ENCODE measurements around the gene VEPH1. TPM values are rescaled to one million over a fixed set of nuclear protein-coding genes. Genes with fewer than 3 reads are reported as not detected.

VEPH1 gene
- total RNA-seq, 1 donor = 23.2 TPM

- Histone ChIP-seq H3K79me2 (ENCODE audit: insufficient read depth, low read length) (peaks cover 85% of the 10 kb centered on the region), H3K4me1 (ENCODE audit: insufficient read depth, low read length) (peaks cover 15% of the 10 kb centered on the region), H4K20me1 (ENCODE audit: insufficient read depth, low read length) (peaks cover 2% of the 10 kb centered on the region), H3K27me3 (ENCODE audit: insufficient read depth, low read length) (no peaks in the 10 kb centered on the region), H3K4me3 (ENCODE audit: insufficient read depth, low read length) (no peak overlapping the region), H2AFZ (ENCODE audit: low read length) (peak overlapping the region; percentile 32), H3K27ac (ENCODE audit: low read depth, low read length) (peak overlapping the region; percentile 32), H3K36me3 (ENCODE audit: insufficient read depth, low read length) (peaks cover 3% of the 10 kb centered on the region), H3K4me2 (ENCODE audit: insufficient read depth, low read length) (no peak overlapping the region), H3K9me3 (ENCODE audit: low read depth, low read length) (no peaks in the 10 kb centered on the region)
- no peak for DNase-seq (ENCODE audit: insufficient read length, low spot score, missing footprints)
- no peak for TF ChIP-seq CTCF (IDR thresholded peaks at IDR 0.05; ENCODE audit: extremely low read depth, low read depth, low read length)
Measured at GRCh38 chr3:157508461-157508860, 5.2 kb upstream of the VEPH1 start.

GRCh38 chr3:157501863-157502262 lies 1.4 kb downstream of the VEPH1 start:
- peaks cover 3% of the 10 kb centered on the region for H3K36me3 ChIP-seq (ENCODE audit: insufficient read depth, low read length)
- H3K4me1 ChIP-seq (ENCODE audit: insufficient read depth, low read length) = peaks cover 18% of the 10 kb centered on the region
- H3K4me2 ChIP-seq (ENCODE audit: insufficient read depth, low read length) = no peak overlapping the region
- no peak for DNase-seq (ENCODE audit: insufficient read length, low spot score, missing footprints)
- H3K27ac ChIP-seq (ENCODE audit: low read depth, low read length) = no peak overlapping the region
- H4K20me1 ChIP-seq (ENCODE audit: insufficient read depth, low read length) = no peaks in the 10 kb centered on the region
- H3K4me3 ChIP-seq (ENCODE audit: insufficient read depth, low read length) = no peak overlapping the region
- no peaks in the 10 kb centered on the region for H3K27me3 ChIP-seq (ENCODE audit: insufficient read depth, low read length)
- TF ChIP-seq CTCF (IDR thresholded peaks at IDR 0.05; ENCODE audit: extremely low read depth, low read depth, low read length) = no peak
- no peak overlapping the region for H2AFZ ChIP-seq (ENCODE audit: low read length)
- peaks cover 64% of the 10 kb centered on the region for H3K79me2 ChIP-seq (ENCODE audit: insufficient read depth, low read length)
- H3K9me3 ChIP-seq (ENCODE audit: low read depth, low read length) = no peaks in the 10 kb centered on the region

- H3K9me3 ChIP-seq (ENCODE audit: low read depth, low read length) = no peaks in the 10 kb centered on the region
- peaks cover 20% of the 10 kb centered on the region for H3K4me1 ChIP-seq (ENCODE audit: insufficient read depth, low read length)
- H3K36me3 ChIP-seq (ENCODE audit: insufficient read depth, low read length) = peaks cover 3% of the 10 kb centered on the region
- H3K4me2 ChIP-seq (ENCODE audit: insufficient read depth, low read length) = peak overlapping the region; percentile 68
- no peak overlapping the region for H2AFZ ChIP-seq (ENCODE audit: low read length)
- TF ChIP-seq CTCF (IDR thresholded peaks at IDR 0.05; ENCODE audit: extremely low read depth, low read depth, low read length) = no peak
- no peak for DNase-seq (ENCODE audit: insufficient read length, low spot score, missing footprints)
- peaks cover 55% of the 10 kb centered on the region for H3K79me2 ChIP-seq (ENCODE audit: insufficient read depth, low read length)
- H3K27ac ChIP-seq (ENCODE audit: low read depth, low read length) = peak overlapping the region; percentile 1
- H3K27me3 ChIP-seq (ENCODE audit: insufficient read depth, low read length) = no peaks in the 10 kb centered on the region
- no peaks in the 10 kb centered on the region for H4K20me1 ChIP-seq (ENCODE audit: insufficient read depth, low read length)
- no peak overlapping the region for H3K4me3 ChIP-seq (ENCODE audit: insufficient read depth, low read length)
Measured at GRCh38 chr3:157500232-157500631, 3.0 kb downstream of the VEPH1 start.

GRCh38 chr3:157499342-157499963 lies 3.8 kb downstream of the VEPH1 start:
- TF ChIP-seq CTCF (IDR thresholded peaks at IDR 0.05; ENCODE audit: extremely low read depth, low read depth, low read length) = no peak
- Histone ChIP-seq H3K27ac (ENCODE audit: low read depth, low read length) (no peak overlapping the region), H3K27me3 (ENCODE audit: insufficient read depth, low read length) (no peaks in the 10 kb centered on the region), H3K4me2 (ENCODE audit: insufficient read depth, low read length) (peak overlapping the region; percentile 68), H4K20me1 (ENCODE audit: insufficient read depth, low read length) (no peaks in the 10 kb centered on the region), H3K4me1 (ENCODE audit: insufficient read depth, low read length) (peaks cover 27% of the 10 kb centered on the region), H3K79me2 (ENCODE audit: insufficient read depth, low read length) (peaks cover 47% of the 10 kb centered on the region), H2AFZ (ENCODE audit: low read length) (peak overlapping the region; percentile 55), H3K9me3 (ENCODE audit: low read depth, low read length) (no peaks in the 10 kb centered on the region), H3K36me3 (ENCODE audit: insufficient read depth, low read length) (peaks cover 2% of the 10 kb centered on the region), H3K4me3 (ENCODE audit: insufficient read depth, low read length) (peak overlapping the region; percentile 52)
- DNase-seq (ENCODE audit: insufficient read length, low spot score, missing footprints) = no peak
